Sigmoid colon (tissue), 7 donors: Measurements from ENCODE around the gene APBB3. TPM values are rescaled to one million over a fixed set of nuclear protein-coding genes. Genes with fewer than 3 reads are reported as not detected.
A peak's percentile ranks its signal among the peaks of the same experiment; 100 is the strongest.

Source experiments
- DNase-seq: peaks from one replicate; pipeline ENCODE4 v3.0.0-alpha.2; 2019
- H3K27ac ChIP-seq, 4 donors: fragments of 200-600 bp; sonication (generic); one replicate each; pipeline ENCODE4 v1.5.1; 2016 to 2019; ENCODE audit warnings: mild to moderate bottlenecking in 1 of 4
- H3K27me3 ChIP-seq, 3 donors: fragments of 200-600 bp; sonication (generic); one replicate each; pipeline ENCODE4 v1.5.1; 2019; ENCODE audit warnings: mild to moderate bottlenecking in 1 of 3
- H3K36me3 ChIP-seq, 4 donors: fragments of 200-600 bp; sonication (generic); one replicate each; pipeline ENCODE4 v1.5.1; 2016 to 2019
- H3K4me1 ChIP-seq, 4 donors: fragments of 200-600 bp; sonication (generic); one replicate each; pipeline ENCODE4 v1.5.1; 2017 to 2019
- H3K4me3 ChIP-seq, 4 donors: fragments of 200-600 bp; sonication (generic); one replicate each; pipeline ENCODE4 v1.5.1; 2017 to 2019; ENCODE audit warnings: mild to moderate bottlenecking in 2 of 4, moderate library complexity in 1 of 4
- H3K9me3 ChIP-seq, 4 donors: fragments of 200-600 bp in 3 of 4; sonication (generic) in 3 of 4; one replicate each; pipeline versions ENCODE4 v1.5.1 to v1.6.1; 2013 to 2019
- EP300 ChIP-seq, 4 donors: sonication (generic); formaldehyde crosslinking; IDR thresholded peaks; one replicate each; pipeline ENCODE4 v1.6.1; 2017; ENCODE audit warnings: antibody characterized with exemption in 4 of 4
- POLR2A ChIP-seq, 2 donors: fragments of 450-650 bp; IDR thresholded peaks; one replicate each; pipeline ENCODE4 v1.6.1; 2016; ENCODE audit warnings: antibody characterized with exemption in 2 of 2, mild to moderate bottlenecking in 2 of 2, moderate library complexity in 2 of 2
- POLR2AphosphoS5 ChIP-seq, 4 donors: sonication (generic); formaldehyde crosslinking; IDR thresholded peaks; one replicate each; pipeline ENCODE4 v1.6.1; 2017; ENCODE audit warnings: antibody characterized with exemption in 4 of 4
- WGBS, 2 donors: extraction: QIAGEN DNeasy Blood & Tissue Kit; methylation state at CpG; one replicate each; pipeline ENCODE4 v1.1.7; 2013; 5-methylcytosine and 5-hydroxymethylcytosine counted together
- intact Hi-C: fragments of 100-400 bp; cut with DNase I; formaldehyde crosslinking; loops from one replicate; pipeline ENCODE4 v1.15.1; 2023
- polyA plus RNA-seq, 3 donors: library from polyadenylated mRNA; stranded (reverse); fragments of 200-250 nt; gene quantifications; one replicate each; pipeline ENCODE4 v1.2.3, GENCODE V29; 2013
- total RNA-seq, 4 donors: library from RNA; depleted of rRNA; stranded (reverse); fragments of >200 nt; gene quantifications; one replicate each; pipeline ENCODE4 v1.1.0, GENCODE V29; 2016
- TF ChIP-seq, protein P1 (sequence below), 4 experiments: fragments of 450-650 bp in 3 of 4; fragments of 200-600 bp in 1 of 4; IDR thresholded peaks; one replicate each; pipeline ENCODE4 v1.5.1; 2016 to 2019; ENCODE audit warnings: antibody characterized with exemption in 4 of 4, mild to moderate bottlenecking in 3 of 4, moderate library complexity in 2 of 4
- donor health status: healthy with polysubstance abuse.
- donor health status: Bipolar disorder and iron deficiency.
- donor health status: healthy.

Gene APBB3
- total and polyA plus RNA-seq, 7 donors = 4.2 to 27.9 (median 14.3) TPM

DNA sequence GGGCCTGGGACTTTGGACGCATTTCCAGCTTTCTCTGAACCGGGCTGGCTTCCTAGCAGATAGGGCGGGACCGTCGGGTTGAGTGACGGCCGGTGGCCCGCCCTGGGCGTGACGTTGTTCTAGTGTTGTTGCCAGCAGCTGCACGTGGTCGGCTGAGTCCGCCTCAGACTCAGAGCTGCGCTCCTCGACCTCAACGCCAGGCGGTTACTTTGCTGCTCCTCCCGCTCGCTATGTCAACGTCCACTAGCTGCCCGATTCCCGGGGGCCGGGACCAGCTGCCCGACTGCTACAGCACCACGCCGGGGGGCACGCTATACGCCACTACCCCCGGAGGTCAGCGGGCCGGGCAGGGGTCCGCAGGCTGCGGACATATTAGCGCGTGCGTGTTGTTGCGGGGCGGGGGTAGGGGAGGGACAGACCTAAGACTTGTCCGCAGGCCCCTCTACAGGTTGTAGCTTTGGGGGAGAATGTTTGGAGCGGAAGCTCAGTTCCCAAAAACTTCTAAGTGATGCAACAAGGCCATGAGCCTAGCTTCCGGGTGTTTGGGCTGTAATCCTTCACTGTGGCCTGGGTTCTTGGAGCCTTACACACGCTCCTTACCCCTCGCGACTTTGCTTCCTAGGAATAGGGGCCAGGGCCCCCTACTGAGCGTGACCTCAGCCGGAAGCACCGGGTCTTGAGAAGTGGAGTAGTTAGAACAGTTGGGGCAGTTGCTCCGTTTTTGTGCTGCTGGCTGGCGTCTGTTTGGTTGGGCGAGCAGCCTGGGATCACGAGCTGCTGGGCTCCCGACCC lies 16.7 kb downstream of the APBB3 start, which contains the start of gene EIF4EBP3:
EIF4EBP3 (plus strand) TSS at position 155 of the 792 bp plus-strand sequence; CDS start at position 231, 76 bp downstream.
- Histone ChIP-seq H3K4me3 (peak within 1 kb of the TSS; percentile 41 to 58 (median 53)), H3K27me3 (no peaks in the 10 kb centered on the region), H3K27ac (peak within 1 kb of the TSS; percentile 93 to 98 (median 98)), H3K4me1 (peaks cover 0 to 50% (median 43%) of the 10 kb centered on the region in 4 donors), H3K9me3 (no peaks in the 10 kb centered on the region), H3K36me3 (peaks cover 3 to 40% (median 23%) of the 10 kb centered on the region in 4 donors)
- peak; percentile 99 for DNase-seq
- intact Hi-C loops = loop anchor here (1.0 to 5.0 kb wide), 6 partner anchors 15 to 163 kb away; partner anchors contain the start of genes ANKHD1, HARS1, HARS2 and IK
- WGBS, 2 donors = 1 to 2% methylated on average over 52 of the region's 52 CpGs
- peak; percentile 58 to 81 for TF ChIP-seq POLR2A (IDR thresholded peaks at IDR 0.05)
- peak in 1 of 4 donors; percentile 52 for TF ChIP-seq EP300 (IDR thresholded peaks at IDR 0.05)
- TF ChIP-seq, protein P1, sequence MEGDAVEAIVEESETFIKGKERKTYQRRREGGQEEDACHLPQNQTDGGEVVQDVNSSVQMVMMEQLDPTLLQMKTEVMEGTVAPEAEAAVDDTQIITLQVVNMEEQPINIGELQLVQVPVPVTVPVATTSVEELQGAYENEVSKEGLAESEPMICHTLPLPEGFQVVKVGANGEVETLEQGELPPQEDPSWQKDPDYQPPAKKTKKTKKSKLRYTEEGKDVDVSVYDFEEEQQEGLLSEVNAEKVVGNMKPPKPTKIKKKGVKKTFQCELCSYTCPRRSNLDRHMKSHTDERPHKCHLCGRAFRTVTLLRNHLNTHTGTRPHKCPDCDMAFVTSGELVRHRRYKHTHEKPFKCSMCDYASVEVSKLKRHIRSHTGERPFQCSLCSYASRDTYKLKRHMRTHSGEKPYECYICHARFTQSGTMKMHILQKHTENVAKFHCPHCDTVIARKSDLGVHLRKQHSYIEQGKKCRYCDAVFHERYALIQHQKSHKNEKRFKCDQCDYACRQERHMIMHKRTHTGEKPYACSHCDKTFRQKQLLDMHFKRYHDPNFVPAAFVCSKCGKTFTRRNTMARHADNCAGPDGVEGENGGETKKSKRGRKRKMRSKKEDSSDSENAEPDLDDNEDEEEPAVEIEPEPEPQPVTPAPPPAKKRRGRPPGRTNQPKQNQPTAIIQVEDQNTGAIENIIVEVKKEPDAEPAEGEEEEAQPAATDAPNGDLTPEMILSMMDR (IDR thresholded peaks at IDR 0.05) = peak; percentile 68 to 92 (median 92)
- TF ChIP-seq POLR2AphosphoS5 (IDR thresholded peaks at IDR 0.05) = peak; percentile 93 to 97 (median 94)

DNA sequence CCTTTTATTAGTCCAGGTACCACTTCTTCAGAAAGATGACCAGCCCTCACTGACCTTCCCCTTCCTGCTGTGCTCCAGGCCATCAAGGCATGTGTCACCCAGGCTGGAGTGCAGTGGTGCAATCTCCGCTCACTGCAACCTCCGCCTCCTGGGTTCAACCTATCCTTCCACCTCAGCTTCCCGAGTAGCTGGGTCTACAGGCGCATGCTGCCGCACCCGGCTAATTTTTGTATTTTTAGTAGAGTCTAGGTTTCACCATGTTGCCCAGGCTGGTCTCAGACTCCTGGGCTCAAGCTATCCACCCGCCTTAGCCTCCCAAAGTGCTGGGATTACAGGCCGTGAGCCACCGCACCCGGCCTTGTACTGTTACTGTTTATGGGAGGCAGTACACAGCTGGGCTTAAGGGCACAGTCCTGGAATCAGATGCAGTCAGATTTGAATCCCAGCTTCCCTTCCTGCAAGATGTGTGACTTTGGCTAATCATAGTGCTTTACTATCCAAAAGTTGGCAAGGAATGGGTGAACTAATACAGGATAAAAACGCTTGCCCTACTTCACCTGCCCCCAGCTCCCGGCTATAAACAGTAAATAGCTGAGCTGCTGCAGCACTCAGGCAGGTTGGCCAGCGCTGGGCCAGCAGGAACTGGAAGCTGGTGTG lies 17.4 kb downstream of the APBB3 start:
- Histone ChIP-seq H3K36me3 (peaks cover 8 to 46% (median 25%) of the 10 kb centered on the region in 4 donors), H3K27ac (peak overlapping the region; percentile 93 to 98 (median 98)), H3K9me3 (no peaks in the 10 kb centered on the region), H3K27me3 (no peaks in the 10 kb centered on the region), H3K4me1 (peaks cover 0 to 50% (median 43%) of the 10 kb centered on the region in 4 donors), H3K4me3 (peak overlapping the region; percentile 41 to 58 (median 53))
- WGBS, 2 donors = 14 to 52% methylated on average over 13 of the region's 13 CpGs
- DNase-seq = no peak
- intact Hi-C loops = loop anchor here (1.0 to 5.0 kb wide), 5 partner anchors 92 to 164 kb away; partner anchors contain the start of genes ANKHD1, HARS1, HARS2 and IK
- TF ChIP-seq, protein P1 (IDR thresholded peaks at IDR 0.05) = no peak
- TF ChIP-seq POLR2AphosphoS5 (IDR thresholded peaks at IDR 0.05) = no peak
- TF ChIP-seq POLR2A (IDR thresholded peaks at IDR 0.05) = no peak
- TF ChIP-seq EP300 (IDR thresholded peaks at IDR 0.05) = no peak

DNA sequence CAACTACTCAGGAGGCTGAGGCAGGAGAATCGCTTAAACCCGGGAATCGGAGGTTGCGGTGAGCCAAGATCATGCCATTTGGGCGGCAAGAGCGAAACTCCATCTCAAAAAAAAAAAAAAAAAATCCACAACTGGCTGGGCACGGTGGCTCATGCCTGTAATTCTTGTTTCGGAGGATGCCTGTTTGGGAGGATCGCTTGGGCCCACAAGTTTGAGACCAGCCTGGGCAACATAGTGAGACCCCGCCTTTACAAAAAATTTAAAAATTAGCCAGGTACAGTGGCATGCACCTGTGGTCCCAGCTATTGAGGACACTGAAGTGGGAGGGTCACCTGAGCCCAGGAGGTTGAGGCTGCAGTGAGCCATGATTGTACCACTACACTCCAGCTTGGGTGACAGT lies 18.8 kb downstream of the APBB3 start:
- peak overlapping the region in 2 of 4 donors; percentile 93 to 98 for H3K27ac ChIP-seq
- WGBS, 2 donors = 97 to 98% methylated on average over 10 of the region's 10 CpGs
- H3K9me3 ChIP-seq = no peaks in the 10 kb centered on the region
- H3K4me1 ChIP-seq = peaks cover 0 to 43% (median 42%) of the 10 kb centered on the region in 4 donors
- peaks cover 6 to 46% (median 15%) of the 10 kb centered on the region in 4 donors for H3K36me3 ChIP-seq
- intact Hi-C loops = loop anchor here (2.0 to 5.0 kb wide), 4 partner anchors 93 to 165 kb away; partner anchors contain the start of genes ANKHD1, HARS1, HARS2 and TMCO6
- H3K4me3 ChIP-seq = no peak overlapping the region
- DNase-seq = no peak
- H3K27me3 ChIP-seq = no peaks in the 10 kb centered on the region
- TF ChIP-seq POLR2A (IDR thresholded peaks at IDR 0.05) = no peak
- no peak for TF ChIP-seq POLR2AphosphoS5 (IDR thresholded peaks at IDR 0.05)
- TF ChIP-seq EP300 (IDR thresholded peaks at IDR 0.05) = no peak
- TF ChIP-seq, protein P1 (IDR thresholded peaks at IDR 0.05) = no peak

DNA sequence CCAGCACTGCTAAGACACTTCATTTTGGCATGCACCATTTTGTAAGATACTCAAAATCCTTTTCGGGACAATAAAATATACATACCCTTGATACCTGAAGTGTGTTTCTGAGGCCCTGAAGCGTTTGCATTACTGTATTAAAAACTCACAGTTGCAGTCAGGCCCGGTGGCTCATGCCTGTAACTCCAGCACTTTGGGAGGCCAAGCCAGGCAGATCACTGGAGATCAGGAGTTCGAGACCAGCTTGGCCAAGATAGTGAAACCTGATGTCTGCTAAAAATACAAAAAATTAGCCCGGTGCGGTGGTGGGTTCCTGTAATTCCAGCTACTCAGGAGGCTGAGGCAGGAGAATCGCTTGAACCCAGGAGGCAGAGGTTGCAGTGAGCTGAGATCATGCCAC lies 19.4 kb downstream of the APBB3 start:
- Histone ChIP-seq H3K4me3 (no peak overlapping the region), H3K27me3 (no peaks in the 10 kb centered on the region), H3K27ac (no peak overlapping the region), H3K4me1 (peaks cover 0 to 37% (median 36%) of the 10 kb centered on the region in 4 donors), H3K36me3 (peaks cover 6 to 46% (median 18%) of the 10 kb centered on the region in 4 donors), H3K9me3 (no peaks in the 10 kb centered on the region)
- intact Hi-C loops = loop anchor here (5.0 kb wide), 2 partner anchors 143 to 147 kb away; partner anchors contain the start of genes ANKHD1, HARS1 and HARS2
- TF ChIP-seq POLR2A (IDR thresholded peaks at IDR 0.05) (no peak), EP300 (IDR thresholded peaks at IDR 0.05) (no peak), POLR2AphosphoS5 (IDR thresholded peaks at IDR 0.05) (no peak)
- TF ChIP-seq, protein P1 (IDR thresholded peaks at IDR 0.05) = no peak
- no peak for DNase-seq
- WGBS, 2 donors = 96 to 97% methylated on average over 7 of the region's 7 CpGs
